Hematopoietic multipotent progenitor cell (in vitro differentiated cells): ENCODE data around the gene CBR3. TPM values are rescaled to one million over a fixed set of nuclear protein-coding genes. Genes with fewer than 3 reads are reported as not detected.
"Not testable (repeated sequence)": the region's sequence is repeated elsewhere in the genome, so short reads cannot be mapped to it uniquely, and the experiment has no call there.

Experiments used
- DNase-seq, 3 donors: peaks; one replicate each; pipeline ENCODE4 v3.0.0-alpha.2; 2011 to 2015; ENCODE audit warnings: low read depth in 2 of 3, low spot score in 2 of 3
- total RNA-seq: library from RNA; depleted of rRNA; stranded (reverse); fragments of >200 nt; gene quantifications from one replicate; pipeline ENCODE4 v1.2.3, GENCODE V29; 2012

The CBR3 gene
- 11.3 TPM for total RNA-seq

DNA sequence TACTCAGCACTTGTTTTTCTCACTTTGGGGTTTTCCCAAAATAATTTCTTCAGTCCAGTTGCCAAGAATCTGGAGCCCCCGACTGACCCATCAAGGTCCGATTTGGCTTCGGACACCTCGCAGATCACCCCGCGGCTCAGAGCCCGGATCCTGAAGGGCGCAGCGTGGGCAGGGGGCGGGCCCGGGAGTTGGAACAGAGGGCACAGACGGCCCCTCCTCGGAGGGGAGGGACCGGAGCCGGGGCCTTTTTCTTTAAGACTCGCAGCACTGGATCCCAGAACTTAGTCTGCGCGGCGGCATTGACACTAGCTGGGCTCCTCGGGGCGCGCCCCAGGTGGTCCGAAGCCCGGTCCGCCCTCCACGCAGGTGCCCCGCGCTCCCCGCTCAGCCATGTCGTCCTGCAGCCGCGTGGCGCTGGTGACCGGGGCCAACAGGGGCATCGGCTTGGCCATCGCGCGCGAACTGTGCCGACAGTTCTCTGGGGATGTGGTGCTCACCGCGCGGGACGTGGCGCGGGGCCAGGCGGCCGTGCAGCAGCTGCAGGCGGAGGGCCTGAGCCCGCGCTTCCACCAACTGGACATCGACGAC, at the start of gene CBR3:
Gene CBR3 (plus strand): TSS at position 277 of the 588 bp plus-strand sequence. CDS start 114 bp downstream, at position 391.
- peak in 1 of 3 donors; percentile 44 for DNase-seq

DNA sequence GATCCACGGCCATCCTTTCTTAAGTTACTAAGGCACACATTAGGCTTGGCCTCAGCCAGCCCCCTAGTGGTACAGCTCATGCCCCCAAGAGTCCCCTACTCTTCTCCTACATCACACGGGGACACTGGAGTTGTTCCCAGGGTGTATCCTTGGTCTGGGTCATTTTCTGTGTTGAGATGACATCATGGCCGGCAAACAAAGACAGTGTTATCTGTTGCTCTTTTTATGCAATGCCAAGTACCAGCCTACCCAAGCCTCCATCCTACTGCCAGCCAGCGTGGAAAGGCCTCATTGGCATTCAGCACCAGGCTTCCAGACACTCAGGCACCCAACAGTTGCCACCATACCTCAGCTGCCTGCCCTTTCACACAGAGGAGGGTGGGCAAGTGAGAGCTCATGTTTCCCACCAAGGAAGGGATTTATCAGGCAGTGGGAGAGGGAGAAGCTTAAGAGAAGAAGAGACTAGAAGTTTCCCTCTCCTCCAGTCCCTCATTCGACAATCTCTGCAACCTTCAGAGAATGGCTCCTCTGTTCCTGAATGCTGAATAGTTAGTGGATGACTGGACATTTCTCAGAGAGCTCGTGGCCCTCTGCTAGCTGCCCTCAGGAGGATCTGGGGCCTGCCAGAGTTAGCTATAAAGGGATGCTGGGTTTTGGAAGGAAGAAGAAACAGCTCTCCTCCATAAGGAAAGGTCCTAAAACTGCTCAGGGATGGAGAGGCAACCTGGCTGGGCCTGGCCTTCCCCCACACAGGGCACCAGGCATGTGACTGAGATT, 47.3 kb upstream of the CBR3 start:
- DNase-seq, result no peak

DNA sequence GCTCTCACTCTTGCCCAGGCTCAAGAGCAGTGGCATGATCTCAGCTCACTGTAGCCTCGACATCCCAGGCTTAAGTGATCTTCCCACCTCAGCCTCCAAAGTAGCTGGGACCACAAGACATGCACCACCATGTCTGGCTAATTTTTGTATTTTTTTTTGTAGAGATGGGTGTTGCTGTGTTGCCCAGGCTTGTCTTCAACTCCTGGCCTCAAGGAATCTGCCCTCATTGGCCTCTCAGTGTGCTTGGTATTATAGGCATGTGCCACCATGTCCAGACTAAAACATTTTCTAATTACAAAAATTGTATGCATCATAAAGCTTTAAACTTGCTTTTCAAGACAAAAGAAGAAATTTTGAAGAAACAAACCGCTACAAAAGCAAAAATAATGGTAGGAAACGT, 44.9 kb upstream of the CBR3 start:
- no peak for DNase-seq

DNA sequence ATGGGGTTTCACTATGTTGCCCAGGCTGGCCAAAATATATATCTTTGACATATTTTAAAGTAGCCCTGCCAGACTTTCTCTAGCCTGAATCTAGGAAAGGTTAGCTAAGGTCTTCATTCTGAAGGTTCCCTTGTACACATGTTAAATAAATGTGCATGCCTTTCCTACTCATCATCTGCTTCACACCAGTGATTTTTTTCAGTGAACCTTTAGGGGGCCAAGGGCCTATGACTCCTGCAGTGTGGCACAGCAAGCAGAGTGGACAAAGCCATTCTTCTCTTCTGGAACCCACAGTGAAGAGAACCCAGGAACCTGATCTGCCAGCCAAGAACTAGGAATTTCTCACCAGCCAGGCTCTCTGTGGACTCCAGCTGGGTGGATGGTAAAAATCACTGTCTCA, 42.2 kb upstream of the CBR3 start:
- no peak for DNase-seq

DNA sequence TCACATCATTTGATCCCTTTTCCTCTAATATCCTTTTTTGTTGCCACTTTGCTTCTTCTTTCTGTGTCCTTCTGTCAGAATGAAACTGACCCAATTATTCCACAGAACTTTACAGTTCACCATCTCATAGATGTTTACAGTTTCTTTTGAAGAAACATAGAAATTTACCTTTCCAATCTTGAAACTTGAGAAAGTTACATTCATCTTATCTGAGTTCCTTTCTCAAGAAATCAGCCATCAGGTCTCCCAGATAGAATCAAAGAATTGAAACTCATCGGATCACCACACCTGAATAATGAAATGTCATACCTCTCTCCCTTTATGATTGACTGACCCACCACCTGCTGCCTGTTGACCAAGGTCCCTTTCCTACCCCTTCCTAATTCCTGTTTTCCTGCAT, 41.4 kb upstream of the CBR3 start:
- DNase-seq, result no peak

- DNase-seq, result no peak
Observed at GRCh38 chr21:36096398-36097290, 38.2 kb upstream of the CBR3 start.

- DNase-seq, result peak in 2 of 3 donors; percentile 74 to 92
Observed at GRCh38 chr21:36097427-36098181, 37.3 kb upstream of the CBR3 start.

GRCh38 chr21:36098182-36098532, 36.7 kb upstream of the CBR3 start:
- no peak for DNase-seq

DNA sequence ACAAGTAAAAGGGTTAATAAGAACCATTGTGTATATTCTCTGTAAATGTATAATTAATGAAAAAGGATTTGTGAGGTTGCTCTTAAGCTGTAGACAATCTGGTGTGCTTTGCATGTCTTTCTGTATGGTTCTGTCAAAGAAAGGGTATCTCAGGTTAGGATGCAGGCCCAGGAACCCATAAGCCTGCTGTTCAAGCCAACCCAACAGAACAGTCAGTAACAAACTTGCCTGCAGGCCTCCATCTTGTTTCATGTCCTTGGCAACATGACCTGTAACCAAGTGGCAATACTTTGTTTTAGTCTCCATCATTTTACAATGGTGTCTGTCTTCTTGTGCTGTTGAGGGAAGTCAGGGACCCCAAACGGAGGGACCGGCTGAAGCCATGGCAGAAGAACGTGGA, 35.9 kb upstream of the CBR3 start:
- DNase-seq, result no peak

GRCh38 chr21:36099695-36100211, 35.1 kb upstream of the CBR3 start:
- not testable (repeated sequence) for DNase-seq

- DNase-seq, result no peak
Observed at GRCh38 chr21:36100971-36101641, 33.8 kb upstream of the CBR3 start.

GRCh38 chr21:36103434-36103833, 31.4 kb upstream of the CBR3 start:
- no peak for DNase-seq

GRCh38 chr21:36104317-36105300, 30.3 kb upstream of the CBR3 start:
- peak in 2 of 3 donors; percentile 82 to 89 for DNase-seq

- DNase-seq, result no peak
Observed at GRCh38 chr21:36105327-36105842, 29.5 kb upstream of the CBR3 start.

DNA sequence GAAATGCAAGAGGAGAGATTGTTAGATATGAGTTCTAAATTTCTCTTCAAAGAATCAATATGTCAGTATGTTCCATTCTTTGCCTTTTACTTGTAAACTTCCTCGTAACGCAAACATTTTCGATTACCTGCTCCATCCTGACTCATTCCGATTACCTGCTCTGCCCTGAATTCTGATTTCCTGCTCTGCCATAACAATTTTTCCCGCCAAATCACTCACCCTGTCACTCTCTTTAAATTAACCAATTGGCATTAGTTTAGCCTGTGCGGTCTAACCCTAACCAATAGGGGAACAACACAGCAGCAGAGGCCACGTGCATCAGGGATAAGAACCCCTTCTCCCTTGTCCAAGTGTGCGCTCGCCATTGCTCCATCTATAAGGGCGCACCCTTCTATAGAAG, 25.0 kb upstream of the CBR3 start:
- DNase-seq, result no peak

GRCh38 chr21:36111238-36111637, 23.6 kb upstream of the CBR3 start:
- DNase-seq, result no peak

GRCh38 chr21:36113647-36114428, 21.0 kb upstream of the CBR3 start:
- peak in 1 of 3 donors; percentile 35 for DNase-seq
